K562 (cell line): ENCODE results near the gene MRPL2. TPM values are rescaled to one million over a fixed set of nuclear protein-coding genes. Genes with fewer than 3 reads are reported as not detected.

Experiments
- BACH1 ChIP-seq: fragments of 200-800 bp; sonication (Bioruptor generic); IDR thresholded peaks from 2 replicates; pipeline ENCODE4 v1.6.1; 2016; ENCODE audit warnings: missing genetic modification characterization, missing compliant biosample characterization
- CTBP1 ChIP-seq: fragments of 450-650 bp; IDR thresholded peaks from 2 replicates; pipeline ENCODE4 v1.6.1; 2016; ENCODE audit warnings: borderline replicate concordance
- DPF2 ChIP-seq: fragments of 450-650 bp; IDR thresholded peaks from 2 replicates; pipeline ENCODE4 v1.6.1; 2016
- IFI16 ChIP-seq: fragments of 250-450 bp; sonication (Bioruptor Pico); IDR thresholded peaks from 2 replicates; pipeline ENCODE4 v2.1.2; 2022; ENCODE audit warnings: mild to moderate bottlenecking, inconsistent platforms
- MGA ChIP-seq: fragments of 450-650 bp; IDR thresholded peaks from 2 replicates; pipeline ENCODE4 v1.6.1; 2016; ENCODE audit warnings: mild to moderate bottlenecking, moderate library complexity
- ZBTB40 ChIP-seq, 2 experiments: fragments of 450-650 bp in 1 of 2; sonication (generic) in 1 of 2; formaldehyde crosslinking in 1 of 2; IDR thresholded peaks; 2 replicates each; pipeline versions ENCODE4 v1.7.1 to v1.9.0; 2016 to 2022; ENCODE audit warnings: inconsistent platforms in 1 of 2, mild to moderate bottlenecking in 1 of 2, missing genetic modification reagents in 1 of 2
- polyA plus RNA-seq, 8 experiments: library from polyadenylated mRNA; depleted of rRNA in 4 of 8; stranded (reverse) in 5 of 8; unstranded in 3 of 8; fragments of >200 nt; fragmentation: Nextera tagmentation in 2 of 8; fragmentation: Illumina TruSeq in 1 of 8; extraction: Ambion mirVana in 2 of 8; extraction: Trizol in 1 of 8; gene quantifications; 2 replicates each; pipeline versions ENCODE4 v1.2.1 to v1.2.3, GENCODE V29; 2011 to 2014; ENCODE audit warnings: inconsistent platforms in 1 of 8, missing spikeins in 1 of 8
- total RNA-seq, 7 experiments: library from RNA; depleted of rRNA in 6 of 7; stranded (reverse); fragments of >200 nt in 6 of 7; fragmentation: Illumina TruSeq in 2 of 7; extraction: Trizol in 2 of 7; gene quantifications; 2 replicates each; pipeline versions ENCODE4 v1.2.1 to v1.2.3, GENCODE V29; 2011 to 2021; ENCODE audit warnings: low replicate concordance in 1 of 7

The MRPL2 gene
- total and polyA plus RNA-seq, 9 of the 15 experiments (the other 6 are each of a cell fraction or from before 2014, with no cell fraction given): 63.1 to 262 (median 121) TPM

- 0 out of 2 replicates have a peak, but pooled peaks have one; percentile 34 for TF ChIP-seq ZBTB40 (IDR thresholded peaks at IDR 0.05)
- no peak for TF ChIP-seq ZBTB40 (CRISPR knock-in tag; IDR thresholded peaks at IDR 0.05)
- TF ChIP-seq MGA: no peak
- TF ChIP-seq CTBP1: no peak
- no peak for TF ChIP-seq BACH1 (tag)
- 0 out of 2 replicates have a peak, but pooled peaks have one; percentile 9 for TF ChIP-seq DPF2
- TF ChIP-seq IFI16 (CRISPR knock-in tag): peak; percentile 51; the same call in 1 of the 2 replicates
Observed at GRCh38 chr6:43060034-43060754, 960 bp upstream of the MRPL2 start (continued).
